Measurements from ENCODE around the gene FAM83C. TPM values are rescaled to one million over a fixed set of nuclear protein-coding genes. Genes with fewer than 3 reads are reported as not detected.

The FAM83C gene
- total RNA-seq (2021): not detected in 2 replicates
- not detected for Bru-seq, nascent RNA
- BruChase-seq, experiment 1, labeled RNA remaining after a 2-hour chase: not detected
- percentile 17 among the genes with signal in this experiment for BruChase-seq, experiment 2, labeled RNA remaining after a 6-hour chase
- long read RNA-seq: 0 reads

DNA sequence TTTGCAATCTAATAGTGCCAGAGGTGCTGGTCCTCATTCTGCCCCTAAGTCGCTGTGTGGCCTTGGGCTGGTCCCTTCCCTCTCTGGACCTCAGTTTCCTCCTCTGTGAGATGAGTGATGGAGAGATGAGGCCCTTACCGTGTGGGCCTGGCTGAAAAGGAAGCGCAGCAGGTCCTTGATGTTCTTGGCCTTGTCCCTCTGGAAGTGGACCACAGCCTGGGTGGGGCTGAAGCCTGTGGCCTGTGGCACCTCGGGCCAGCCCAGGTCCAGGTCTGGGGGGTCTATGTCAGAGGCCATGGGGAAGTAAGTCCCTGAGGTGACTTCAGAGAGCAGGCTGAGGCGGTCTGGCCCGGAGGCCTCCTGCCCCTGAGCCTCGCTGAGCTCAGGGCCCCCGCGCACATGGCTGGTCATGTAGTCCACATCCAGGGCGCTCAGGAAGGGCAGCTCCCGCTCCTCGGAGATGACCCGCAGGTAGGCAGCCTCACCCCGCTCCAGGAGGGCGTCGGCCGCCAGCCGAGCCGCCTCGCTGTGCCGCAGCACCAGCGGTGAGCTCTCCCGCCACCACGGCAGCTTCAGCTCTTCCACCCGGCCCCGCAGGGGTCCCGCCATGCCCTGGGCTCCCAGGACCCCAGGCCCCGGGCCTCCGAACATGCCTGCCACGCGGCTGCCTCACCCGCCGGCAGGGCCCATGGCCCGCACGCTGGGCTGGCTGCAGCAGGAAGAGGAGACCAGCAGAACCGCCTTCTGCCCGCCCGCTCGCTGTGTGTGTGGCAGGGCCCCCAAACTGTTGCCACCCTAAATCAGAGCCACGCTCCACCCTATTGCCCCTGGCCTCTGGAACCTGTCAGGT lies at the start of gene FAM83C:
TSS of gene FAM83C (minus strand) at position 772 of the 850 bp plus-strand sequence. CDS start at position 651, 121 bp downstream.
- Histone ChIP-seq H3K4me1 (ENCODE audit: insufficient read depth, low read length, poor library complexity, severe bottlenecking) (no peaks in the 10 kb centered on the region), H3K9me3 (ENCODE audit: low read depth, low read length, poor library complexity, severe bottlenecking) (no peaks in the 10 kb centered on the region), H3K27me3 (replicated peaks; ENCODE audit: insufficient read depth, low read depth, low read length, poor library complexity) (no peaks in the 10 kb centered on the region), H3K36me3 (ENCODE audit: insufficient read depth, low read length, poor library complexity, severe bottlenecking) (no peaks in the 10 kb centered on the region), H3K4me3 (ENCODE audit: low read depth, low read length, poor library complexity, severe bottlenecking) (no peak within 1 kb of the TSS), H3K27ac (ENCODE audit: low read depth, low read length, poor library complexity, severe bottlenecking) (no peak within 1 kb of the TSS)
- BruUV-seq (replicated peaks): no TSS peak
- TF ChIP-seq EZH2 (IDR thresholded peaks at IDR 0.05; ENCODE audit: borderline replicate concordance, low read depth, low read length, poor library complexity, severe bottlenecking): no peak
- TF ChIP-seq, protein P1, sequence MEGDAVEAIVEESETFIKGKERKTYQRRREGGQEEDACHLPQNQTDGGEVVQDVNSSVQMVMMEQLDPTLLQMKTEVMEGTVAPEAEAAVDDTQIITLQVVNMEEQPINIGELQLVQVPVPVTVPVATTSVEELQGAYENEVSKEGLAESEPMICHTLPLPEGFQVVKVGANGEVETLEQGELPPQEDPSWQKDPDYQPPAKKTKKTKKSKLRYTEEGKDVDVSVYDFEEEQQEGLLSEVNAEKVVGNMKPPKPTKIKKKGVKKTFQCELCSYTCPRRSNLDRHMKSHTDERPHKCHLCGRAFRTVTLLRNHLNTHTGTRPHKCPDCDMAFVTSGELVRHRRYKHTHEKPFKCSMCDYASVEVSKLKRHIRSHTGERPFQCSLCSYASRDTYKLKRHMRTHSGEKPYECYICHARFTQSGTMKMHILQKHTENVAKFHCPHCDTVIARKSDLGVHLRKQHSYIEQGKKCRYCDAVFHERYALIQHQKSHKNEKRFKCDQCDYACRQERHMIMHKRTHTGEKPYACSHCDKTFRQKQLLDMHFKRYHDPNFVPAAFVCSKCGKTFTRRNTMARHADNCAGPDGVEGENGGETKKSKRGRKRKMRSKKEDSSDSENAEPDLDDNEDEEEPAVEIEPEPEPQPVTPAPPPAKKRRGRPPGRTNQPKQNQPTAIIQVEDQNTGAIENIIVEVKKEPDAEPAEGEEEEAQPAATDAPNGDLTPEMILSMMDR (conservative IDR thresholded peaks at IDR 0.05; ENCODE audit: low read depth, low read length): no peak
- POLR2A ChIA-PET (ENCODE audit: low non-redundant PET): no interaction called here
- DNase-seq (ENCODE audit: low spot score): no peak
- intact Hi-C loops (cut with micrococcal nuclease; ENCODE audit: unreplicated experiment): no loop called here
- CTCF ChIA-PET: no interaction called here

DNA sequence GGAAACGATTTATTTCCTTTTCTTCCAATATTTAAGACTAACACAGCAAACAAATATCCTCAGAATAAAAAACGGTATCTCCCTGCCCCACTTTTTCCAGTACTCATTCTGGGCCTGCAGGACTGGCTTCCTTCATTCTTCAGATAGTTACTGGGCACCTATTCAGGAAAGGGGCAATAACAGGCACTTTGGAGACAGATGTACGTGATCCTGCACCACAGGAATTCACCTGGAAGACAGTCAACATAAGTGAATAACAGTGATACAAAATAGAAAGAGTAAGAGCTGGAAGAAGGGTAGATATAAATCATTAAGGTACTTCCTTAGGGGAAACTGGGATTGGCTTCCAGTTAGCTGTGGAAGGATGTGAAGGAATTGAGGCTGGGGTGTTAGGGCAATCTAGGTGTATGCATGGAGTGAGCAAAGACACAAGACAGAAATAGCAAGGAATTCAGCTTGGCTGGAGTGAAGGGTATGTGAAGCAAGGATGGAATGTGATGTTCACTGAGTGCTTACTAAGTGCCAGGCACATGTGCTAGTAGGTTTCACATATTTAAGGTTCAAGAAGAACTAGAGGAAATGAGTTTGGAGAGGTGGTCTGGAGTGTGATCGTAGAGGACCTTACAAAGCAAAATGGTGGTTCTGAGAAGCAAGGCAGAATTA lies 49.3 kb upstream of the FAM83C start:
- Histone ChIP-seq H3K27me3 (replicated peaks; ENCODE audit: insufficient read depth, low read depth, low read length, poor library complexity) (no peaks in the 10 kb centered on the region), H3K4me1 (ENCODE audit: insufficient read depth, low read length, poor library complexity, severe bottlenecking) (no peaks in the 10 kb centered on the region), H3K27ac (ENCODE audit: low read depth, low read length, poor library complexity, severe bottlenecking) (no peak overlapping the region), H3K9me3 (ENCODE audit: low read depth, low read length, poor library complexity, severe bottlenecking) (no peaks in the 10 kb centered on the region), H3K36me3 (ENCODE audit: insufficient read depth, low read length, poor library complexity, severe bottlenecking) (peaks cover 10% of the 10 kb centered on the region), H3K4me3 (ENCODE audit: low read depth, low read length, poor library complexity, severe bottlenecking) (no peak overlapping the region)
- intact Hi-C loops (cut with micrococcal nuclease; ENCODE audit: unreplicated experiment): no loop called here
- TF ChIP-seq EZH2 (IDR thresholded peaks at IDR 0.05; ENCODE audit: borderline replicate concordance, low read depth, low read length, poor library complexity, severe bottlenecking): no peak
- TF ChIP-seq, protein P1 (conservative IDR thresholded peaks at IDR 0.05; ENCODE audit: low read depth, low read length): no peak
- ChIA-PET POLR2A (ENCODE audit: low non-redundant PET) (no interaction called here), CTCF (no interaction called here)
- no TSS peak for BruUV-seq (replicated peaks)
- DNase-seq (ENCODE audit: low spot score): no peak

DNA sequence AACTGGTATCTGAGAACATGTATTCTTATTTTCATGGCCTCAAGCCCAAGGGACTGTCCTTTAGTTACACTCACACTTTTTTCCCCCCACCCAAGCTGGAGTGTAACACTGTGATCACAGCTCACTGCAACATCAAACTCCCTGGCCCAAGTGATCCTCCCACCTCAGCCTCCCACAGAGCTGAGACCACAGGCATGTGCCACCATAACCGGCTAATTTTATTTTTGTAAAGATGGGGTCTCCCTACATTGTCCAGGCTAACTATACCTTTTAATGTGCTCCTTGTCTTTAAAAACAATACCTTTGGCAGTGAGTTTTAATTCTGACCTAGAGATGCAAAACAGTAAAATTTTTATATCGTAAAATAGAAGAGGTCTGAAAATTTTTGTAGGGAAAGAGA lies 48.2 kb upstream of the FAM83C start:
- CTCF ChIA-PET: no interaction called here
- intact Hi-C loops (cut with micrococcal nuclease; ENCODE audit: unreplicated experiment): no loop called here
- no TSS peak for BruUV-seq (replicated peaks)

More for the DNA sequence above, 48.2 kb upstream of the FAM83C start:
- DNase-seq (ENCODE audit: low spot score): no peak
- POLR2A ChIA-PET (ENCODE audit: low non-redundant PET): no interaction called here
- no peaks in the 10 kb centered on the region for H3K27me3 ChIP-seq (replicated peaks; ENCODE audit: insufficient read depth, low read depth, low read length, poor library complexity)
- H3K27ac ChIP-seq (ENCODE audit: low read depth, low read length, poor library complexity, severe bottlenecking): no peak overlapping the region
- TF ChIP-seq, protein P1 (conservative IDR thresholded peaks at IDR 0.05; ENCODE audit: low read depth, low read length): no peak
- no peak for TF ChIP-seq EZH2 (IDR thresholded peaks at IDR 0.05; ENCODE audit: borderline replicate concordance, low read depth, low read length, poor library complexity, severe bottlenecking)
- H3K9me3 ChIP-seq (ENCODE audit: low read depth, low read length, poor library complexity, severe bottlenecking): no peaks in the 10 kb centered on the region
- H3K4me3 ChIP-seq (ENCODE audit: low read depth, low read length, poor library complexity, severe bottlenecking): no peak overlapping the region
- peaks cover 6% of the 10 kb centered on the region for H3K36me3 ChIP-seq (ENCODE audit: insufficient read depth, low read length, poor library complexity, severe bottlenecking)
- no peaks in the 10 kb centered on the region for H3K4me1 ChIP-seq (ENCODE audit: insufficient read depth, low read length, poor library complexity, severe bottlenecking)

All from A673 (cell line).